ENCODE data around the gene SLC22A7.

SLC22A7 gene, protein sequence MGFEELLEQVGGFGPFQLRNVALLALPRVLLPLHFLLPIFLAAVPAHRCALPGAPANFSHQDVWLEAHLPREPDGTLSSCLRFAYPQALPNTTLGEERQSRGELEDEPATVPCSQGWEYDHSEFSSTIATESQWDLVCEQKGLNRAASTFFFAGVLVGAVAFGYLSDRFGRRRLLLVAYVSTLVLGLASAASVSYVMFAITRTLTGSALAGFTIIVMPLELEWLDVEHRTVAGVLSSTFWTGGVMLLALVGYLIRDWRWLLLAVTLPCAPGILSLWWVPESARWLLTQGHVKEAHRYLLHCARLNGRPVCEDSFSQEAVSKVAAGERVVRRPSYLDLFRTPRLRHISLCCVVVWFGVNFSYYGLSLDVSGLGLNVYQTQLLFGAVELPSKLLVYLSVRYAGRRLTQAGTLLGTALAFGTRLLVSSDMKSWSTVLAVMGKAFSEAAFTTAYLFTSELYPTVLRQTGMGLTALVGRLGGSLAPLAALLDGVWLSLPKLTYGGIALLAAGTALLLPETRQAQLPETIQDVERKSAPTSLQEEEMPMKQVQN

DNA sequence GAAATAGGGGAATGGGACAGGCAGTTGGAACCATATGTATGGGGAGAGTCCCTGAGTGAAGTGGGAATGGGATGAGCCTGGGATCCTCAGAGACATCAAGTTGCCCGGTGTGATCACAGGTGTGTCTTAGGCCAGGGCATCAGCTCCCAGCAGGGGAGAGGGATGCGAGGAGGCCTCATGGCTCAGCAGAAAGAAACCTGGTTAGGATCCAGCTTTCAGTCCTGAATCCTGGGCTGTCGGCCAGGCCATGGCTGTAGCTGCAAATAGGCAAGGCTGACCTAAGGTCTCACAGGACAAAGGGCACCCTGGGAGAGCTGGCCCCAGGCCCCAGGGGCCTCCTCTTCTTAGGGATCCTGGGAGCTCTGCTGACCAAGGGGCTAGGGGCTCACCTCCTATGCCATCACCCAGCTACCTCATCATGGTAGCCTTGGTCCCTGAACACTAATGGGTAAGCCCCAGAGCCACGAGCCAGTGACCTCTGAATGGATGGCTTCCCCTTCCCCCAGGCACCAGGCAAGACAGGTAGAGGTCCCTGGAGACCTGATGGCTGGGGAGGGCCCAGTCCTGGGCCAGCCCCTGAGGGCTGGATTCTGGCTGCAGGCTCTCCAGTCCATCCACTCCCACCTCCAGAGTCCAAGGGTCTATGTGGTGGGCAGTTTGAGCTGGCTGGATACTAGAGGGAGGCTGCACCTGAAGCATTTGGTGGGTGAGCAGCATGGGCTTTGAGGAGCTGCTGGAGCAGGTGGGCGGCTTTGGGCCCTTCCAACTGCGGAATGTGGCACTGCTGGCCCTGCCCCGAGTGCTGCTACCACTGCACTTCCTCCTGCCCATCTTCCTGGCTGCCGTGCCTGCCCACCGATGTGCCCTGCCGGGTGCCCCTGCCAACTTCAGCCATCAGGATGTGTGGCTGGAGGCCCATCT lies at the start of gene SLC22A7:
Gene SLC22A7, plus strand, starts transcription at position 617 of the 921 bp plus-strand sequence. Its CDS starts 99 bp downstream, at position 716.
- no peak for DNase-seq

DNA sequence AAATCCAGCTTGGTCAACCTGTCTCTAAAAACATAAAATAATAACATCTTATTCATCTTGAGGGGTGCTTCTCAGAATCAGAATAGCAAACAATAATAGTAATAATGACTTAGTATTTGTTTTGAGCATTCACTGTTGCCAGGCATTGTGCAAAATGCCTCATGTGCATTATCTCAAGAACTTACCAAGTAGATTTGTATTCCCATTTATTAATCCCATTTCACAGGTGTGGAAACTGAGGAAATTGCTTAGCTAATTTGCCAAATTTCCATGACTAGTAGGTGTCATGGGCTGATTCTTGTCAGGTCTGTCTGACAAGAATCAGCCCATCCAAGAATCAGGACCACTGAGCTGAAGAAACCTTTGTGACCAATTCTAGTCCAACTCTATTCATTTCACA lies 49.3 kb upstream of the SLC22A7 start:
- DNase-seq = no peak

DNA sequence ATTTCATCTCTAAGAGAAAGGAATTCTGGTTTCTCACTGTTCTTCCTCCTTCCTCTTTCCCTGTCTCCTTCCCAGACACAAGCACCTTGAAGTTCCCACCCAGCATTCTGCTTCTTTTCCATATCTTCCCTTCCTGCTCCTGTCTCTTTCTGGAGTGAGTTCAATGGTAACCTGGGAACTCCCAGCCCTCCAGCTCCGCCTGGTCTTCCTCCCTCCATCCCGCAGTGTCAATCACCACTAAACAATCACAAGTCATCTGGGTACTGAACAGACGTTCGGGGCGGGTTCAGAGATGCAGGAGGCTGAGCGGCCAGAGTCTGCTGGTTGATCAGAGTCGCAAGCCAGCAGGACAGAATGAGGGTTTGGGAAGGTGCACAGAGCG lies 47.1 kb upstream of the SLC22A7 start:
- no peak for DNase-seq

DNA sequence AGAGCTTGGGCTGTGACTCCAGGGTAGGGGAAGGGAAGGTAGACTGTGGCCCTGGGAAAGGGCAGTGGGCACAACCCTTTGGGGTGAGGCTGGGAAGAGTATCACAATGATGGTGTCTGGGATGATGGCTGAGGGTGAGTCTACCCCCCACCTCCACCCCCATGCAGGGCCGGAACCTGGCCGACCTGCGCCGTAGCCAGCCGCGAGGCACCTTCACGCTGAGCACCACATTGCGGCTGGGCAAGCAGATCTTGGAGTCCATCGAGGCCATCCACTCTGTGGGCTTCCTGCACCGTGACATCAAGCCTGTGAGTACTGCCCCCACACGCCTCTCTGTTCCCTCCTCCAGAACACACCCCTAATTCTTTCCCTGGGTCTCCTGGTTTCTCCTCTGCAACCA lies 44.7 kb upstream of the SLC22A7 start:
- DNase-seq = no peak

DNA sequence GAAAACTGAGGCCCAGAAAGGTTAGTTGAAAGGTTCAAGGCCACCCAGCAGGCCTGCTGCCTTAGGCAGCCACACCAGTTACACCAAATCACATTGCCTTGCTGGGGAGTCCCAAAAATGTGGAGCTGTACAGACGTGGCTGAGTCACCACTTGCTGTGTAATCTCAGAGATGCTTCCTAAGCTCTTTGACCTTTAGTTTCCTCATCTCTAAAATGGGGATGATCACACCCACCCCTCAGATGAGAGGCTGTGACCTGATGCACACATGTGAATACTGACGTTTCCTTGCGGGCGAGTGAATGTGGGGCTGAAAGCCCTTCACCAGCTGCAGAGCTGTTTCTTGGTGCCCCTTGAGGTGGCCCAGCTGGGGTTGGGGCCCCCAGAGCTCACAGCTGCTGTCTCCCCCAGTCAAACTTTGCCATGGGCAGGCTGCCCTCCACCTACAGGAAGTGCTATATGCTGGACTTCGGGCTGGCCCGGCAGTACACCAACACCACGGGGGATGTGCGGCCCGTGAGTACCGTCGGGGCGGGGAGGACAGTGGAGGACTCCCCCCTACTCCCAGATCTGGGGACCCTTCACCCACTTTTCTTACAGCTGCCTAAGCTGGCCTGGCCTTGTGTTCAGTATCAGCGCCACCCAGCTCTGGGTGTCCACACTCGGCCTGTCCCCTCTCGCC lies 43.8 kb upstream of the SLC22A7 start:
- DNase-seq = no peak

DNA sequence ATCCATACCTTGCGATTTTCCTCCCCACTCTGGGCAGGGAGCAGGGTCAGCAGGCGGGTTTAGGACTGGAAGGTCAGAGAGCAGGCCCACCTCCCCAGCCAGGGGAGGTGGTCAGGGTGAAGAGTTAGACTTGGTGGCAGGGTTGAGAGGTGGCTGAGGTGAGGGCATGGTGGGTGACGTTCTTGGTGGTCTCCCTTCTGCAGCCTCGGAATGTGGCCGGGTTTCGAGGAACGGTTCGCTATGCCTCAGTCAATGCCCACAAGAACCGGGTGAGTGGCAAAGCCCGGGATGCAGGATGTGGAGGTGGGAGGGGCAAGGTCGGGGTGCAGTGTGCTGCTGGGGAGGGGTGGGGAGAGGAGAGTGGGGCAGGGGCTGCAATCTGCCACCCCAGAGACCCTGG lies 43.2 kb upstream of the SLC22A7 start:
- no peak for DNase-seq

DNA sequence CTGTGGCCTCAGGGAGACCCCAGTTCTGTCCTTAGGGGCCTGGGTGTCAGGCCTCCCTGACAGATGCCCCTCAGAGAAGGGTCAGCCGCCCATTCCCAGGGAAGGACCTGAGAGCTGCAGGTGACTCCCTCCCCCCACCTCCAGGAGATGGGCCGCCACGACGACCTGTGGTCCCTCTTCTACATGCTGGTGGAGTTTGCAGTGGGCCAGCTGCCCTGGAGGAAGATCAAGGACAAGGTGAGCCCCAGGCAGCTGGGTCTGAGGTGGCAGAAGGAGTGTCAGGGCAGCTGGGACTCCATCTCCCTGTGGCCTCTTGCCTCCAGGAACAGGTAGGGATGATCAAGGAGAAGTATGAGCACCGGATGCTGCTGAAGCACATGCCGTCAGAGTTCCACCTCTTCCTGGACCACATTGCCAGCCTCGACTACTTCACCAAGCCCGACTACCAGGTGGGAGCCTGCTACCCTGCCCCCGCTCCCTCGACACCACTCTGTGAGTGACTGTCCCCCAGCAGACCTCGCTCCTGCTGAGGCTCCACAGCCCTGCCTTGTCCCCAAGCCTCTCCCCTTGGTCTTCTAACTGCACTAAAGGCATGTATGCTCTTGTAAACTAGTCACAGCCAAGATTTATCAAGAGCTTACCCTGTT lies 42.5 kb upstream of the SLC22A7 start:
- no peak for DNase-seq

DNA sequence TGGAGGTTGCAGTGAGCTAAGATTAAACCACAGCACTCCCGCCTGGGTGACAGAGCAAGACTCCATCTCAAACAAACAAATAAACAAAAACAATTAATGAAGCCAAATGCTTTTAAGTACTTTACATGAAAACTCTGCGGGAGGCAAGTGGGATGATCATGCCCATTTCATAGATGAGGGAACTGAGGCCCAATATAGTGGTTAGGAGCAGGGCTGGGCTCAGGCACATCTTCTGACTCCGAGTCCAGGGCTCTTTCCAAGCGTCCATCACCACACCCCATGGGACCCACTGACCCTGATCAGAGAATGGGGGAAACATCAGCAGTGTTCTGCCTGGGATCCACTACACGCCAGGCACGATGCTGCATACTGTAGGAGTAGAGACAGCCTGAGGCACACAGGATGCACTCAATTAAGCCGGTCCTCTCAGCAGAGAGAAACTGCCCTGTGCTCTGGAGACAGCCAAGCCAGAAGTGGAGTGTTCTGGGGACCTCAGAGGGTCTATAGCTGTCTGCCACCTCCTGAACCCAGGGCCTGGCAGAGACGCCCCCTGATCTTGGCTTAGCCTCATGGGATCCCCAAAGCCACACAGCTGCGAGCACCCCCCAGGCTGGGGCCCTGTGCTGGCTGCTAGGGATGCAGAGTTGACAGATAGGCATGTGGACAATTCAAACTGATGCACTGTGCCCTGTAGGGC lies 41.2 kb upstream of the SLC22A7 start:
- DNase-seq = no peak

DNA sequence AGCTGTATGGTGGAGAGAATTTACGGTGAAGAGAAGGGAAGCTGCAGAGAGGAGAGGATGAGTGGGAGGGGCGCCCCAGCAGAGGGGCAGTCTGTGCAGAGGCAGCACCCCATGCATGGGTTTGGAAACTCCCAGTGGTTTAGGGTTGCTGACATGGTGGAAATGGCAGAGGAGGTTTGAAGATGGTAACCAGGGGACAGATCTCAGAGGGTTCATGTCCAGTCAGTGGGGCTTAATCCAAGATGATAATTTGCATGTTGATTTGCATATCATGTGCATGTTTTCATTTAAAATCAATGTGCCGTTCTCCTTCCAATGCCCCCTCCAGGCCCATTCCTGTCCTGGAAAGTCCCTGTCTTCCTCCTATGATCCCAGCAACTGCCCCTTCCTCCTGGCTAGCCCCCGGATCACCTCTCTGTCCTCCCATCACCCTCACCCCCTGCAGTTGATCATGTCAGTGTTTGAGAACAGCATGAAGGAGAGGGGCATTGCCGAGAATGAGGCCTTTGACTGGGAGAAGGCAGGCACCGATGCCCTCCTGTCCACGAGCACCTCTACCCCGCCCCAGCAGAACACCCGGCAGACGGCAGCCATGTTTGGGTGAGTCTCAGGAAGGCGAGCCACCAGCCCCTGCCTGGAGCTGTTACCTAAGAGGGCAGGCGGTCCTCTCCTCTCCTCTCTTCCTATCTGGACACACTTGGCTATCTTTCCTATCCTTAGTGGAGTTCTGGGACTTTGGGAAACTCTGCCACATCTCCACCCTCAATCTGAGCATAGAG lies 40.5 kb upstream of the SLC22A7 start:
- no peak for DNase-seq

DNA sequence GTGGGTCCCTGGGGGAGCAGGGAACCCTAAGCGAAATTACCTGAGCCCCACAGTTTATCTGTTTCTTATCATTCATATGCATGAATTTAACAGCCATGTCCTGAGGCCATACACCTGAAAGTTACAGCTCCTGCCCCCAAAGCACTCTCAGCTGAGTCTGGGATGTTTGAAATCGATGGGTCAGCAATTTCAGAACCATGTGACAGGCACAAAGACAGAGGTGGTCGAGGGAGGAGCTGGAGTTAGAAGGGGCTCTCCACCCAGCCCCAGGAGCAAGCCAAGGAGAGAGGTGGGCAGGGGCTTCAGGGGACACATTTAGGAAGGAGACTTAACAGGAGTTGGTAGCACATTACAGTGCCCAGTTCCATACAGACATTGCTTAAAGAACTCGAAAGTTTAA lies 39.9 kb upstream of the SLC22A7 start:
- no peak for DNase-seq

DNA sequence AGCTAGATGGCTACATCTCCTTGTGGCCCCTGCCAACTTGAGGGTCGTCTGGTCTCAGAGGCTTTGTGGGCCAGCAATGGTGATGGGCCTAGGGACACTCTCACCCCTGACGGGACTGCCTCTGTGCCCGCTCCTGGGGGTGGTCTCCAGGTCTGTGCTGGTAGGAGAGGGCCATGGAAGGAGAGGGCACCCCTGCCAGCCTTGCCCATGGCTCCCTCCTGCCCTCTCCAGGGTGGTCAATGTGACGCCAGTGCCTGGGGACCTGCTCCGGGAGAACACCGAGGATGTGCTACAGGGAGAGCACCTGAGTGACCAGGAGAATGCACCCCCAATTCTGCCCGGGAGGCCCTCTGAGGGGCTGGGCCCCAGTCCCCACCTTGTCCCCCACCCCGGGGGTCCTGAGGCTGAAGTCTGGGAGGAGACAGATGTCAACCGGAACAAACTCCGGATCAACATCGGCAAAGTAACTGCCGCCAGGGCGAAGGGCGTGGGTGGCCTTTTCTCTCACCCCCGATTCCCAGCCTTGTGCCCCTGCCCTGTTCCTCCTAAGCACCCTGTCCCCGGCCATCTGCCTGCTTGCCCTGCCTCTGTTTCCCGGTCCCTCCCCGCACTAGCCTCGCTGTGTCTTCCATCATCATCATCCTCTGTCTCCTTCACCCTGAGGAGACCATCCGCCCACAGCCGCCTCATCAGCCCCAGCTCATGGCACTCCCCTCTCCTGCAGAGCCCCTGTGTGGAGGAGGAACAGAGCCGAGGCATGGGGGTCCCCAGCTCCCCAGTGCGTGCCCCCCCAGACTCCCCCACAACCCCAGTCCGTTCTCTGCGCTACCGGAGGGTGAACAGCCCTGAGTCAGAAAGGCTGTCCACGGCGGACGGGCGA lies 39.0 kb upstream of the SLC22A7 start:
- no peak for DNase-seq

DNA sequence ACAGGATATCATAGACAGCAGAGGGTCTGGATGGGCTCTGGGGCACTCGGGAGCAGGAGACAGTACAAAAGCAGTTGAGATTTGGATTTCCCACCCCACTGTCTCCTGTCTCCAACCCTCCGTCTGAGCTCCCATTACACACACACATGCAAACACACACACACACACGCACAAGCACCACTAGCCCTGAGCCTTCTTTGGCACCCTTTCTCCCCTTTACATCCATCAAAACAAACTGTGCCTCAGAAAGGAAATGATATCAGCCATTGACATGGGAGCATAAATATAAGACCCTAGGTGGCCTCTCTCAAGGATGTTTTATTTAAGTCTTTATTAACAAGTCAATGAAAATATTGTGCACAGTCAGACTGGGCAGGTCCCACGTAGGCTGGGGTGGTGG lies 37.3 kb upstream of the SLC22A7 start:
- no peak for DNase-seq

DNA sequence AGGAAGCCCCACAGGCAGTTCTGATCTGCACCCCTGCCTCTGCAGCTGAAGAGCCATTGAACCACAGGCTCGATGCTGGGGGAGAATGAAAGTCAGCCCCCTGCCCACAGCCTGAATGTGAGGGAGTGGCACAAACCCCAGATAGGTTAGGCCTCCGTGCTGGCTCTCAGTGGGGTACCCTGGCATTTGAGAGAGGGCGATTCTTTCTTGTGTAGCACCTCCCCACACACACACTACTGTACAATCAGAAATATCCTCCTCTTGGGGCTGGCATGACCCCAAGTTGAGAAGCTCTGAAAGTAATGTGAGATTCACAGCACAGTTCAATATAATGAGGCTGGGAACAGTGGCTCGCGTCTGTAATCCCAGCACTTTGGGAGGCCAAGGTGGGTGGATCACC lies 36.9 kb upstream of the SLC22A7 start:
- no peak for DNase-seq

DNA sequence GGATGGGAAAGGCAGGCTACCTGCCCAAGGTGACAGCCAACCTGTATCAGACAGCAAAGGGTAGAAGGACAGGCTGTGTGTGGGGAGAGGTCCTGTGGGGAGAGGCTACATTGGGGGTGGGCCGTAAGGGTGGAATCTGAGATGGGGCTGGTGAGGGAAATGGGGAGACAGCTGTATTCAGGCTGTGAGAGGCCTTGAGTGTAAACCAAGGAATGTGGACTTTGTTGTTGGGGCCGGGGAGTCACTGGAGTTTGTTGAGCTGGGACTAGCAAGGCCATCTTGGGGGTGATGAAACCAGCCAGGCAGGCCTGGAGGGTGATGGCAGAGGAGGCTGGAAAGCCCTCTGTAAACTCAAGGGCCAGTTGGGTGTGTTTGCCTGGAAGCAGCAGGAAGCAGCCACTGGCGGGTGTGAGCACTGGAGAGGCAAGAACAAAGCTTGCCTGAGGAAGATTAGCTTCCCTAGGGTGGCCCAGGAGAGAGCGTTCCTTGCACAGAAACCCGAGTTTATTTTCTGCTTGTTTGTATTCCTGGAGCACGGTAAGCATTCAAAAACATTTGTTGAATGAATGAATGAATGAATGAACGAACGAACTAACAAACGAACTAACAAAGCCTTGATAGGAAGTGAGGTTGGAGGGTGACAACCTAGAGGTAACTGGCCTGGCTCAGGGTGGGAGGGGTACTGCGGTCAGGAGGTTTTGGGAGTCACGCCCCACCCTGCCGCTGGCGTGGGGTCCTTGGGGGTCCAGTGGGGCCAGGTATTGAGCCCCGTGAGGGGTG lies 35.9 kb upstream of the SLC22A7 start:
- no peak for DNase-seq

DNA sequence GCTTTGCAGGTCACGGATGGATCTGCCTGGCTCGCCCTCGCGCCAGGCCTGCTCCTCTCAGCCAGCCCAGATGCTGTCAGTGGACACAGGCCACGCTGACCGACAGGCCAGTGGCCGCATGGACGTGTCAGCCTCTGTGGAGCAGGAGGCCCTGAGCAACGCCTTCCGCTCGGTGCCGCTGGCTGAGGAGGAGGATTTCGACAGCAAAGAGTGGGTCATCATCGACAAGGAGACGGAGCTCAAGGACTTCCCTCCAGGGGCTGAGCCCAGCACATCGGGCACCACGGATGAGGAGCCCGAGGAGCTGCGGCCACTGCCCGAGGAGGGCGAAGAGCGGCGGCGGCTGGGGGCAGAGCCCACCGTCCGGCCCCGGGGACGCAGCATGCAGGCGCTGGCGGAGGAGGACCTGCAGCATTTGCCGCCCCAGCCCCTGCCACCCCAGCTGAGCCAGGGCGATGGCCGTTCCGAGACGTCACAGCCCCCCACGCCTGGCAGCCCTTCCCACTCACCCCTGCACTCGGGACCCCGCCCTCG lies 35.2 kb upstream of the SLC22A7 start:
- no peak for DNase-seq

DNA sequence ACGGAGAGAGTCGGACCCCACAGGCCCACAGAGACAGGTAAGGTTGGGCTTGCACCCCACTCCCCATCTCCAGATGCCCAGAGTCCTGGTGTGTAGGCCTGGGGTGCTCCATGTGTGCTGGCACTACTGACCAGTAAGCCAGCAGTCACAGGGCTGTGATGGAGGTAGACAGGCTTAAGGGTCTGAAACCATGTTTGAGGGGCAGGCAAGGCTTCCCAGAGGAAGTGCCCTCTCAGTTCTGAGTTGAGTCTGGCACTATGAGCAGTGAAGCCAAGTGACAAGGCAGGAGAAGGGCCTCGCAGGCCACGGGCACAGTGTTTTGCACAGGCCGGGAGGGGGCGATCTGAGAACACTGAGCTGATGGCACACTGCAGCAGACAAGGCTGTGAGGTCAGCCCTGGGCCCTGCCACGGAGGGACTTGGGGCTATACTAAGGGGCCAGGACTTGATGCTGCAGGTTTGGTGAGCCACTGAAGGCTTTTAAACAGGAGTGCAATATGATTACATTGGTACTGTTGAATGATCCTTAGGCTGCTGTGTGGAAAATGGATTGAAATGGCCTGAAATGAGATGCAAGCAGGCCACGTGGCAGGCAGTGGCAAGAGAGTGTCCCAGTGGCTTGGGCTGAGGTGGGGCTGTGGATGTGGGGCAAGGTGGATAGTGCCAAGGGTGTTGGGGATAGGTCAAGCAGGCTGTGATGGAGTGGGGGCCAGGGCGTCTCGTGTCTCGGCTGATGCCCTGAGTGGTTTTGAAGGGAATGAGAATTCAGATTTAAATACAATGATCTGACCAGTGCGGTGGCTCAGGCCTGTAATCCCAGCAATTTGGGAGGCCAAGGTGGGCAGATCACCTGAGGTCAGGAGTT lies 34.5 kb upstream of the SLC22A7 start:
- no peak for DNase-seq

DNA sequence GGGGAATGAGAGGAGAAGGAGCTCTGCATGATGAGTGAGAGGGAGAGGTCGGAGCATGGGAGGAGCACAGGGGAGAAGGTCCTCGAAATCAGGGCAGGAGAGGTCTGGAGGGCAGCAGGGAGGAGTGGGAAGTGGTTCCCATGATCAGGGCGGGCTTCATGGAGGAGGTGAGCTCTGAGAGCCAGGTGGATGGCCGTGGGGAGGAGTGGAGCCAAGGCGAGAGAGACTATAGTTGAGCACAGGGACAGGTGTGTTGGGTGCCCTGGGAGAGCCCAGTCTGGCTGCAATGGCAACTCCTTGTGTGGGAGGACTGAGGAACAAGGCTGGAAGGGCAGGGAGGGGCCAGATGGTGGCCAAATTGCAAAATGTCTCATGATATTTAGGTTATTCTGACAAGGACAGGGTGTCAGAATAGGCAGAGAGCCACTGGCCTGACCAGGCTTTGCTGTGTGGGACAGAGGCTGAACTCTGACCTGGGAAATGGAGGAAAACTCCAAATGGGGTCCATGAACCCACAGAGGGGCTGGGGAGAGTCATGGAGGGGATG lies 33.4 kb upstream of the SLC22A7 start:
- no peak for DNase-seq

DNA sequence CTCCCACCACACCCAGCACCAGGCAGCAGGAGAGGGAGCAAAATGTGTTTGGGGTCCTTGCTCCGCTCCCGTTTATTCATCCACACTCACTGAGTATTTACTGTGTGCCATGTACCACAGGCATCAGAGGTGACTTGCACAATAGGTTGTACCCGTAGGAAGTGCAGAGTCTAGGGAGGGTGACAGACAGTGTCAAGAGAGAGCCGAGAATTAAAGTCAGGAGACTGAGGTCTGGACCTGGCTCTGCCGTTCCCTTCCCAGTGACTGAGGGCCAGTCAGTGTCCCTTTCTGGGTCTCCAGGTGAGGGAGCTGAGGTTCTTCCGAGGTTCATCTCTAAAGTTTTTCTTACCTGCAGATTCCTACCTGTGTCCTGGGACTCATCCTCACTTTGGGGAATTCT lies 32.5 kb upstream of the SLC22A7 start:
- DNase-seq = no peak

Data from NCI-H187 (cell line).